IMR-90 (cell line): ENCODE measurements around the gene PSMB4. TPM values are rescaled to one million over a fixed set of nuclear protein-coding genes. Genes with fewer than 3 reads are reported as not detected.

Source experiments
- ATAC-seq: fragments of 200-7000 bp; cut with Tn5 transposase; 2 replicates; pipeline ENCODE4 v1.9.1; 2020; ENCODE audit warnings: low read depth, mild to moderate bottlenecking, moderate library complexity
- BruUV-seq: library from RNA; stranded (reverse); fragments of 400-500 nt; replicated peaks from 2 replicates; lab custom pipeline; 2021; lab: Mats Ljungman, UMichigan
- CTCF ChIA-PET: fragments of 300-600 bp; formaldehyde crosslinking; extraction: SDS; loops from one replicate; lab custom pipeline; 2021; ENCODE audit warnings: antibody characterized with exemption; lab: Yijun Ruan, JAX
- POLR2A ChIA-PET: fragments of 300-600 bp; sonication (Branson Sonifier 250); formaldehyde crosslinking; loops from one replicate; lab custom pipeline; 2022; ENCODE audit warnings: antibody characterized with exemption; ENCODE audit not compliant: unreplicated experiment; lab: Charles Lee
- DNase-seq: peaks from one replicate; pipeline ENCODE4 v3.0.0; 2013
- H2AFZ ChIP-seq: replicated peaks from 2 replicates; pipeline ENCODE3; 2013; ENCODE audit warnings: low read length, mild to moderate bottlenecking; ENCODE audit not compliant: poor library complexity
- H2AK5ac ChIP-seq: 2 replicates; pipeline ENCODE4 v1.6.1; 2013; ENCODE audit warnings: low read depth, low read length, inconsistent platforms
- H2AK9ac ChIP-seq: replicated peaks from 2 replicates; pipeline ENCODE3; 2013; ENCODE audit warnings: mild to moderate bottlenecking, low read depth, low read length, moderate library complexity; ENCODE audit not compliant: poor library complexity
- H2BK120ac ChIP-seq: 2 replicates; pipeline ENCODE4 v1.6.1; 2013; ENCODE audit warnings: low read depth, low read length, inconsistent platforms
- H2BK15ac ChIP-seq: 3 replicates; pipeline ENCODE4 v1.6.1; 2013; ENCODE audit warnings: low read depth, low read length, inconsistent platforms
- H2BK20ac ChIP-seq: 2 replicates; pipeline ENCODE4 v1.6.1; 2013; ENCODE audit warnings: low read depth, mild to moderate bottlenecking, inconsistent platforms, low read length, moderate library complexity
- H2BK5ac ChIP-seq: 2 replicates; pipeline ENCODE4 v1.6.1; 2013; ENCODE audit warnings: mild to moderate bottlenecking, low read depth, low read length, inconsistent platforms; ENCODE audit not compliant: poor library complexity, severe bottlenecking
- H3K14ac ChIP-seq: replicated peaks from 2 replicates; pipeline ENCODE4 v1.6.1; 2013; ENCODE audit warnings: low read depth, low read length, inconsistent platforms
- H3K18ac ChIP-seq: 2 replicates; pipeline ENCODE4 v1.6.1; 2013; ENCODE audit warnings: low read depth, low read length, control low read depth
- H3K23ac ChIP-seq: 2 replicates; pipeline ENCODE4 v1.6.1; 2013; ENCODE audit warnings: low read depth, low read length, inconsistent platforms
- H3K27ac ChIP-seq: 2 replicates; pipeline ENCODE4 v1.5.1; 2013; ENCODE audit warnings: mild to moderate bottlenecking, control low read depth, low read length; ENCODE audit not compliant: insufficient read depth
- H3K27me3 ChIP-seq: 2 replicates; pipeline ENCODE4 v1.6.1; 2013; ENCODE audit warnings: low read length; ENCODE audit not compliant: control insufficient read depth, insufficient read depth
- H3K36me3 ChIP-seq: 2 replicates; pipeline ENCODE4 v1.6.1; 2013; ENCODE audit warnings: low read length, mixed read lengths; ENCODE audit not compliant: control insufficient read depth, insufficient read depth
- H3K4ac ChIP-seq: 2 replicates; pipeline ENCODE4 v1.6.1; 2013; ENCODE audit warnings: low read depth, low read length, inconsistent platforms
- H3K4me1 ChIP-seq: 2 replicates; pipeline ENCODE4 v1.6.1; 2013; ENCODE audit warnings: low read length, mixed read lengths; ENCODE audit not compliant: control insufficient read depth, insufficient read depth
- H3K4me2 ChIP-seq: 2 replicates; pipeline ENCODE4 v1.6.1; 2013; ENCODE audit warnings: low read depth, mild to moderate bottlenecking, control low read depth, low read length, moderate library complexity
- H3K4me3 ChIP-seq: 2 replicates; pipeline ENCODE4 v1.5.1; 2013; ENCODE audit warnings: low read depth, mild to moderate bottlenecking, control low read depth, low read length, moderate library complexity; ENCODE audit not compliant: insufficient read depth
- H3K56ac ChIP-seq: 2 replicates; pipeline ENCODE4 v1.6.1; 2013; ENCODE audit warnings: low read length, inconsistent platforms; ENCODE audit not compliant: insufficient read depth; ENCODE audit errors: extremely low read depth
- H3K79me1 ChIP-seq, 2 experiments: 2 replicates each; pipeline ENCODE4 v1.6.1; 2013; ENCODE audit warnings: low read length in 2 of 2, inconsistent platforms in 1 of 2, low read depth in 1 of 2
- H3K9ac ChIP-seq: 2 replicates; pipeline ENCODE4 v1.6.1; 2013; ENCODE audit warnings: low read depth, low read length, control low read depth
- H3K9me1 ChIP-seq: 2 replicates; pipeline ENCODE4 v1.6.1; 2013; ENCODE audit warnings: low read length, inconsistent platforms; ENCODE audit not compliant: insufficient read depth
- H3K9me3 ChIP-seq: 2 replicates; pipeline ENCODE4 v1.6.1; 2013; ENCODE audit warnings: low read length; ENCODE audit not compliant: control insufficient read depth, insufficient read depth
- H4K20me1 ChIP-seq: 2 replicates; pipeline ENCODE4 v1.6.1; 2013; ENCODE audit warnings: low read length, inconsistent platforms; ENCODE audit not compliant: insufficient read depth
- H4K5ac ChIP-seq: 2 replicates; pipeline ENCODE4 v1.6.1; 2013; ENCODE audit warnings: mild to moderate bottlenecking, low read depth, low read length, control low read depth
- H4K8ac ChIP-seq, 2 experiments: 2 replicates each; pipeline ENCODE4 v1.6.1; 2013; ENCODE audit warnings: low read depth in 2 of 2, low read length in 2 of 2, control low read depth in 1 of 2, inconsistent platforms in 1 of 2
- H4K91ac ChIP-seq: 2 replicates; pipeline ENCODE4 v1.6.1; 2013; ENCODE audit warnings: low read depth, low read length, inconsistent platforms; ENCODE audit not compliant: insufficient read depth
- BHLHE40 ChIP-seq: fragments of 150-350 bp; IDR thresholded peaks from 2 replicates; pipeline ENCODE4 v1.6.1; 2016; ENCODE audit warnings: mild to moderate bottlenecking, low read depth, low read length
- CHD1 ChIP-seq: IDR thresholded peaks from 2 replicates; pipeline ENCODE4 v1.6.1; 2012; ENCODE audit warnings: low read depth, low read length, improper control_type of control experiment
- FOS ChIP-seq: fragments of 150-350 bp; IDR thresholded peaks from 2 replicates; pipeline ENCODE4 v1.6.1; 2016; ENCODE audit warnings: low read depth, low read length
- MAFK ChIP-seq: IDR thresholded peaks from 2 replicates; pipeline ENCODE4 v1.6.1; 2012; ENCODE audit warnings: low read depth, low read length, improper control_type of control experiment
- MAZ ChIP-seq: IDR thresholded peaks from 2 replicates; pipeline ENCODE4 v1.6.1; 2012; ENCODE audit warnings: low read depth, mild to moderate bottlenecking, low read length, improper control_type of control experiment, moderate library complexity, borderline replicate concordance
- MXI1 ChIP-seq: IDR thresholded peaks from 2 replicates; pipeline ENCODE4 v1.6.1; 2012; ENCODE audit warnings: low read depth, mild to moderate bottlenecking, low read length, moderate library complexity, borderline replicate concordance
- NFE2L2 ChIP-seq: fragments of 150-350 bp; IDR thresholded peaks from 2 replicates; pipeline ENCODE4 v1.6.1; 2016; ENCODE audit warnings: low read depth, mild to moderate bottlenecking, low read length
- POLR2A ChIP-seq: IDR thresholded peaks from 2 replicates; pipeline ENCODE4 v1.6.1; 2012; ENCODE audit warnings: mild to moderate bottlenecking, low read depth, low read length
- RAD21 ChIP-seq: IDR thresholded peaks from 2 replicates; pipeline ENCODE4 v1.6.1; 2012; ENCODE audit warnings: low read length, improper control_type of control experiment
- RCOR1 ChIP-seq: IDR thresholded peaks from 2 replicates; pipeline ENCODE4 v1.6.1; 2012; ENCODE audit warnings: mild to moderate bottlenecking, low read length, improper control_type of control experiment; ENCODE audit not compliant: insufficient replicate concordance
- RFX5 ChIP-seq: IDR thresholded peaks from 2 replicates; pipeline ENCODE4 v1.8.0; 2012; ENCODE audit warnings: low read depth, mild to moderate bottlenecking, low read length, moderate library complexity
- SMC3 ChIP-seq: fragments of 150-350 bp; IDR thresholded peaks from 2 replicates; pipeline ENCODE4 v1.6.1; 2016; ENCODE audit warnings: low read depth, mild to moderate bottlenecking, antibody characterized with exemption, low read length, moderate library complexity
- whole genome bisulfite sequencing, 2 experiments: methylation state at CpG; one replicate each; pipeline versions ENCODE4 v1.1.5 to v1.1.7; 2013; ENCODE audit warnings: missing lambda C conversion rate in 2 of 2; ENCODE audit not compliant: insufficient read length in 1 of 2; ENCODE audit errors: extremely low coverage in 2 of 2; 5-methylcytosine and 5-hydroxymethylcytosine counted together
- dilution Hi-C: fragments of 300-500 bp; cut with HindIII; formaldehyde crosslinking; loops from one replicate; pipeline ENCODE4 v1.14.3; 2018; ENCODE audit warnings: low sequenced_read_pairs; ENCODE audit not compliant: unreplicated experiment
- in situ Hi-C: fragments of 300-500 bp; cut with MboI; formaldehyde crosslinking; loops from 3 replicates; pipeline ENCODE4 v1.14.3; 2019; ENCODE audit warnings: low sequenced_read_pairs, inconsistent platforms, mixed read lengths
- intact Hi-C: fragments of 100-400 bp; cut with micrococcal nuclease; formaldehyde crosslinking; loops from 2 replicates; pipeline ENCODE4 v1.10.0; 2022
- polyA plus RNA-seq, 3 experiments: library from polyadenylated mRNA; depleted of rRNA; stranded (reverse); fragments of >200 nt; gene quantifications; 2 replicates each; pipeline ENCODE4 v1.2.3, GENCODE V29; 2012; ENCODE audit warnings: low replicate concordance in 1 of 3
- total RNA-seq: library from RNA; depleted of rRNA; stranded (reverse); fragments of >200 nt; gene quantifications from 2 replicates; pipeline ENCODE4 v1.2.3, GENCODE V29; 2012
- TF ChIP-seq, protein P1 (sequence below): conservative IDR thresholded peaks from 2 replicates; pipeline ENCODE4 v1.5.1; 2012; ENCODE audit warnings: mild to moderate bottlenecking, low read depth, low read length, improper control_type of control experiment
- TF ChIP-seq, protein P2 (sequence below): fragments of 150-350 bp; IDR thresholded peaks from 2 replicates; pipeline ENCODE4 v1.6.1; 2017; ENCODE audit warnings: mild to moderate bottlenecking, antibody characterized with exemption, low read length, low read depth

PSMB4 gene
- total and polyA plus RNA-seq, 2 of the 4 experiments (the other 2 are of a cell fraction) = 457 to 565 TPM

DNA sequence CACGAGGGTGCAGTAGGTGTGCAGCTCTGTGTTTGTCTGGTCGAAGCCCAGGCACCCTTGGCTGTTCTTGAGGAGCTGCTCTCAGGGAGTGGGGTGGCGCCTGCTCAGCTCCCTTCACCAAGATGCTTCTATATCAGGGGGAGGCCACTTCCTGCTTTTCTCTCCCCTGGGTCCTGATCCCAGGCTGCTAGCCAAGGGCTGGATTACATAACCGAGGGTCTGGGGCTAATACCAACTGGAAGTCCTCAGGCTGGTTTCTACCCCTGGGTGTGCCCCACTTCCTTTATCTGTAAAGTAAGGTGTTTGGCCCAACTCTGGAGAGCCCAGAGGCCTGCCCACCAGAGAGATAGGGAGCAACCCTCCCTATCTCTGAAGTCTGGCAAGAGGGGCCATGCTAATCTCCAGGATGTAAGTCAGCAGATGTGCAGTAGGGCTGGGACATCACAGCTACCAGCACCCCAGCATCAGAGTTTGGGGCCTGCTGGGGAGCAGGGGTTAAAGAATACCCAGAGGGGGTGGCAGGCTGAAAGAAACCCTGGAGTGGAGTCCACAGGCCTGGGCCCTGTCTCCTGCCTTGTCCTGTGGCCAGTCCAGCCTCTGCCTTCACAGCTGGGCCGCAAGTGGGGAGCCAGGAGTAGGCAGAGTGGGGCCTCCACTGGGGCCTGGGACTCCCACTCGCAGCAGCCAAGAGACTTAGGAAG, 29.0 kb upstream of the PSMB4 start:
- H3K9me3 ChIP-seq = no peaks in the 10 kb centered on the region
- no CpG with 5 or more reads among the region's 6 CpGs for WGBS, 2 experiments
- ATAC-seq (no peak), DNase-seq (no peak)
- peak overlapping the region; percentile 14 for H2AFZ ChIP-seq
- H4K5ac ChIP-seq = no peak overlapping the region
- peaks cover 9% of the 10 kb centered on the region for H3K9me1 ChIP-seq
- no peak overlapping the region for H2AK5ac ChIP-seq
- no peak overlapping the region for H4K91ac ChIP-seq
- H2BK120ac ChIP-seq = no peak overlapping the region
- H3K4ac ChIP-seq = no peak overlapping the region
- no peaks in the 10 kb centered on the region for H4K20me1 ChIP-seq
- TF ChIP-seq RFX5 (no peak), FOS (no peak), NFE2L2 (no peak), SMC3 (no peak), POLR2A (no peak), MXI1 (no peak), RAD21 (no peak), RCOR1 (no peak), BHLHE40 (no peak), MAZ (no peak), MAFK (no peak), CHD1 (no peak)
- TF ChIP-seq, protein P1, sequence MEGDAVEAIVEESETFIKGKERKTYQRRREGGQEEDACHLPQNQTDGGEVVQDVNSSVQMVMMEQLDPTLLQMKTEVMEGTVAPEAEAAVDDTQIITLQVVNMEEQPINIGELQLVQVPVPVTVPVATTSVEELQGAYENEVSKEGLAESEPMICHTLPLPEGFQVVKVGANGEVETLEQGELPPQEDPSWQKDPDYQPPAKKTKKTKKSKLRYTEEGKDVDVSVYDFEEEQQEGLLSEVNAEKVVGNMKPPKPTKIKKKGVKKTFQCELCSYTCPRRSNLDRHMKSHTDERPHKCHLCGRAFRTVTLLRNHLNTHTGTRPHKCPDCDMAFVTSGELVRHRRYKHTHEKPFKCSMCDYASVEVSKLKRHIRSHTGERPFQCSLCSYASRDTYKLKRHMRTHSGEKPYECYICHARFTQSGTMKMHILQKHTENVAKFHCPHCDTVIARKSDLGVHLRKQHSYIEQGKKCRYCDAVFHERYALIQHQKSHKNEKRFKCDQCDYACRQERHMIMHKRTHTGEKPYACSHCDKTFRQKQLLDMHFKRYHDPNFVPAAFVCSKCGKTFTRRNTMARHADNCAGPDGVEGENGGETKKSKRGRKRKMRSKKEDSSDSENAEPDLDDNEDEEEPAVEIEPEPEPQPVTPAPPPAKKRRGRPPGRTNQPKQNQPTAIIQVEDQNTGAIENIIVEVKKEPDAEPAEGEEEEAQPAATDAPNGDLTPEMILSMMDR = no peak
- TF ChIP-seq, protein P2, sequence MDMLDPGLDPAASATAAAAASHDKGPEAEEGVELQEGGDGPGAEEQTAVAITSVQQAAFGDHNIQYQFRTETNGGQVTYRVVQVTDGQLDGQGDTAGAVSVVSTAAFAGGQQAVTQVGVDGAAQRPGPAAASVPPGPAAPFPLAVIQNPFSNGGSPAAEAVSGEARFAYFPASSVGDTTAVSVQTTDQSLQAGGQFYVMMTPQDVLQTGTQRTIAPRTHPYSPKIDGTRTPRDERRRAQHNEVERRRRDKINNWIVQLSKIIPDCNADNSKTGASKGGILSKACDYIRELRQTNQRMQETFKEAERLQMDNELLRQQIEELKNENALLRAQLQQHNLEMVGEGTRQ = no peak
- peaks cover 0 to 10% of the 10 kb centered on the region in 2 experiments; a peak in 1 of 4 replicates for H3K79me1 ChIP-seq
- H2BK15ac ChIP-seq = no peak overlapping the region
- no peaks in the 10 kb centered on the region for H3K27me3 ChIP-seq
- H3K18ac ChIP-seq = no peak overlapping the region
- in situ Hi-C loops = no loop called here
- no peak overlapping the region for H3K14ac ChIP-seq
- H3K9ac ChIP-seq = no peak overlapping the region; the same call in 1 of the 2 replicates
- H3K4me1 ChIP-seq = peaks cover 14% of the 10 kb centered on the region
- peaks cover 21% of the 10 kb centered on the region for H3K36me3 ChIP-seq
- peak overlapping the region; percentile 30 for H2AK9ac ChIP-seq
- no peak overlapping the region for H2BK5ac ChIP-seq
- CTCF ChIA-PET = interaction anchor here (0.7 to 1.1 kb wide), 2 partner anchors 12 to 30 kb away, joined by 3 to 4 read pairs; no protein-coding TSS in a partner anchor
- no peak overlapping the region for H3K23ac ChIP-seq
- intact Hi-C loops = no loop called here
- POLR2A ChIA-PET = no interaction called here
- H3K4me3 ChIP-seq = no peak overlapping the region
- H3K56ac ChIP-seq = no peak overlapping the region
- dilution Hi-C loops = no loop called here
- no peak overlapping the region for H3K27ac ChIP-seq
- no peak overlapping the region for H4K8ac ChIP-seq
- H2BK20ac ChIP-seq = no peak overlapping the region
- BruUV-seq = no TSS peak
- H3K4me2 ChIP-seq = no peak overlapping the region
